Astrocyte of the cerebellum (primary cell): ENCODE measurements around the gene ABCB8.

Source experiments
- DNase-seq: peaks from one replicate; pipeline ENCODE4 v3.0.0-alpha.2; 2011; ENCODE audit warnings: low read depth
- H3K4me3 ChIP-seq: 2 replicates; pipeline ENCODE4 v1.5.1; 2011; ENCODE audit warnings: mild to moderate bottlenecking, low read depth, low read length, moderate library complexity
- CTCF ChIP-seq: IDR thresholded peaks from 2 replicates; pipeline ENCODE4 v1.5.1; 2012; ENCODE audit warnings: low read length, low read depth, moderate library complexity, mild to moderate bottlenecking; ENCODE audit errors: missing control alignments
- in situ Hi-C: cut with HindIII; loops from 2 replicates; pipeline ENCODE4 v1.10.0; 2017; ENCODE audit warnings: low sequenced_read_pairs

The ABCB8 gene

GRCh38 chr7:151069841-151070573 is 41.8 kb downstream of the ABCB8 start:
- no peak overlapping the region for H3K4me3 ChIP-seq
- DNase-seq: no peak
- no peak for TF ChIP-seq CTCF
- in situ Hi-C loops: loop anchor here (5.0 kb wide), 1 partner anchor 97 kb away; the partner anchor contains the start of gene GBX1

- in situ Hi-C loops: no loop called here
- H3K4me3 ChIP-seq: no peak overlapping the region
- no peak for TF ChIP-seq CTCF
- DNase-seq: no peak
Measured at GRCh38 chr7:151070574-151070960, 42.3 kb downstream of the ABCB8 start.

- no peak for DNase-seq
- H3K4me3 ChIP-seq: no peak overlapping the region
- no peak for TF ChIP-seq CTCF
- in situ Hi-C loops: no loop called here
Measured at GRCh38 chr7:151071032-151071866, 43.0 kb downstream of the ABCB8 start.

- DNase-seq: no peak
- no peak overlapping the region for H3K4me3 ChIP-seq
- no peak for TF ChIP-seq CTCF
- in situ Hi-C loops: no loop called here
Measured at GRCh38 chr7:151073990-151074389, 45.7 kb downstream of the ABCB8 start.

- no peak overlapping the region for H3K4me3 ChIP-seq
- no peak for DNase-seq
- in situ Hi-C loops: no loop called here
- TF ChIP-seq CTCF: no peak
Measured at GRCh38 chr7:151074817-151075661, 46.8 kb downstream of the ABCB8 start.

- TF ChIP-seq CTCF: no peak
Measured at GRCh38 chr7:151075662-151075971, 47.4 kb downstream of the ABCB8 start.

More at GRCh38 chr7:151075662-151075971, 47.4 kb downstream of the ABCB8 start:
- in situ Hi-C loops: no loop called here
- no peak for DNase-seq
- no peak overlapping the region for H3K4me3 ChIP-seq
